B cell (primary cell): ENCODE measurements around the gene PANK1. TPM values are rescaled to one million over a fixed set of nuclear protein-coding genes. Genes with fewer than 3 reads are reported as not detected.
"Not testable (repeated sequence)": the region's sequence is repeated elsewhere in the genome, so short reads cannot be mapped to it uniquely, and the experiment has no call there.

ENCODE experiments used
- ATAC-seq: fragments of 200-7000 bp; cut with Tn5 transposase; one replicate; pipeline ENCODE4 v1.10.0; 2021; ENCODE audit warnings: low read depth, mild to moderate bottlenecking, moderate number of reproducible peaks, moderate library complexity
- CTCF ChIA-PET: fragments of 350-600 bp; sonication (Branson Sonifier 250); formaldehyde crosslinking; loops from one replicate; lab custom pipeline; 2021; ENCODE audit warnings: antibody characterized with exemption, inconsistent platforms; lab: Charles Lee
- POLR2A ChIA-PET: fragments of 350-600 bp; sonication (Branson Sonifier 250); formaldehyde crosslinking; loops from one replicate; lab custom pipeline; 2021; ENCODE audit warnings: antibody characterized with exemption; lab: Charles Lee
- DNase-seq: peaks from one replicate; pipeline ENCODE4 v3.0.0; 2013
- H2AFZ ChIP-seq: 2 replicates; pipeline ENCODE4 v1.6.1; 2012; ENCODE audit warnings: mild to moderate bottlenecking, low read depth, low read length; ENCODE audit not compliant: insufficient read depth, poor library complexity, severe bottlenecking
- H3K27ac ChIP-seq, 2 donors: 1 replicate in 1 of 2; 2 replicates in 1 of 2; pipeline ENCODE4 v1.5.1; 2012 to 2013; ENCODE audit warnings: low read length in 2 of 2, mild to moderate bottlenecking in 2 of 2, moderate library complexity in 1 of 2
- H3K27me3 ChIP-seq, 4 experiments: fragments of 200-600 bp in 1 of 4; sonication (generic) in 1 of 4; replicated peaks in 1 of 4; 1 replicate in 2 of 4; 2 replicates in 2 of 4; pipeline versions ENCODE4 v1.6.1 to v1.7.0; 2013 to 2016; ENCODE audit warnings: low read length in 3 of 4, mild to moderate bottlenecking in 2 of 4, mixed read lengths in 1 of 4, moderate library complexity in 1 of 4; ENCODE audit not compliant: insufficient read depth in 4 of 4, control insufficient read depth in 3 of 4; ENCODE audit errors: control extremely low read depth in 1 of 4
- H3K36me3 ChIP-seq, 2 experiments: replicated peaks in 1 of 2; 1 replicate in 1 of 2; 2 replicates in 1 of 2; pipeline versions ENCODE4 v1.6.1 to v1.7.1; 2013; ENCODE audit warnings: low read length in 1 of 2; ENCODE audit not compliant: insufficient read depth in 2 of 2, control insufficient read depth in 1 of 2; ENCODE audit errors: control extremely low read depth in 1 of 2, extremely low read depth in 1 of 2
- H3K4me1 ChIP-seq, 2 donors: fragments of 200-600 bp in 1 of 2; sonication (generic) in 1 of 2; 1 replicate in 1 of 2; 2 replicates in 1 of 2; pipeline versions ENCODE4 v1.5.1 to v1.6.1; 2013 to 2017; ENCODE audit warnings: low read length in 2 of 2; ENCODE audit not compliant: control insufficient read depth in 2 of 2, insufficient read depth in 2 of 2
- H3K4me2 ChIP-seq: replicated peaks from 2 replicates; pipeline ENCODE3; 2012; ENCODE audit warnings: mild to moderate bottlenecking, low read depth, low read length; ENCODE audit not compliant: poor library complexity, severe bottlenecking
- H3K4me3 ChIP-seq, 5 experiments: fragments of 200-600 bp in 1 of 5; sonication (generic) in 1 of 5; 1 replicate in 3 of 5; 2 replicates in 2 of 5; pipeline versions ENCODE4 v1.5.1 to v1.7.0; 2011 to 2016; ENCODE audit warnings: low read length in 4 of 5, mild to moderate bottlenecking in 4 of 5, low read depth in 2 of 5, control low read depth in 1 of 5, moderate library complexity in 1 of 5; ENCODE audit not compliant: insufficient read depth in 1 of 5; ENCODE audit errors: control extremely low read depth in 1 of 5, extremely low read depth in 1 of 5
- H3K79me2 ChIP-seq: fragments of 200-600 bp; sonication (generic); one replicate; pipeline ENCODE4 v1.6.0; 2016; ENCODE audit warnings: low read length; ENCODE audit not compliant: control insufficient read depth, insufficient read depth
- H3K9ac ChIP-seq: fragments of 200-600 bp; sonication (generic); 2 replicates; pipeline ENCODE4 v1.6.1; 2017; ENCODE audit warnings: mild to moderate bottlenecking, low read length, moderate library complexity
- H3K9me3 ChIP-seq, 3 donors: one replicate each; pipeline versions ENCODE4 v1.6.1 to v1.7.1; 2013; ENCODE audit warnings: low read length in 2 of 3; ENCODE audit not compliant: control insufficient read depth in 2 of 3, insufficient read depth in 1 of 3; ENCODE audit errors: control extremely low read depth in 1 of 3
- H4K20me1 ChIP-seq: 2 replicates; pipeline ENCODE4 v1.6.0; 2012; ENCODE audit warnings: mild to moderate bottlenecking, low read length; ENCODE audit not compliant: insufficient read depth, control insufficient read depth, poor library complexity, severe bottlenecking
- H3K27ac Mint-ChIP-seq: one replicate; pipeline ENCODE4 v1.8.0; 2021; ENCODE audit warnings: mixed read lengths
- H3K27me3 Mint-ChIP-seq: one replicate; pipeline ENCODE4 v1.8.0; 2021; ENCODE audit warnings: mixed read lengths
- H3K4me1 Mint-ChIP-seq: one replicate; pipeline ENCODE4 v1.8.0; 2021; ENCODE audit warnings: mixed read lengths
- H3K4me3 Mint-ChIP-seq: one replicate; pipeline ENCODE4 v1.8.0; 2021; ENCODE audit warnings: mixed read lengths
- H3K9me3 Mint-ChIP-seq: one replicate; pipeline ENCODE4 v1.8.0; 2022; ENCODE audit warnings: mixed read lengths; ENCODE audit not compliant: insufficient read depth
- CTCF ChIP-seq: fragments of 200-600 bp; IDR thresholded peaks from one replicate; pipeline ENCODE4 v1.8.0; 2022; ENCODE audit warnings: antibody characterized with exemption, mild to moderate bottlenecking
- EZH2 ChIP-seq: IDR thresholded peaks from 2 replicates; pipeline ENCODE4 v1.6.1; 2012; ENCODE audit warnings: borderline replicate concordance, low read depth, mild to moderate bottlenecking, moderate library complexity, low read length; ENCODE audit not compliant: insufficient read depth, poor library complexity, severe bottlenecking
- WGBS: methylation state at CpG from one replicate; pipeline ENCODE4 v1.1.5; 2013; ENCODE audit warnings: missing lambda C conversion rate; ENCODE audit not compliant: insufficient coverage; 5-methylcytosine and 5-hydroxymethylcytosine counted together
- intact Hi-C: fragments of 100-400 bp; cut with micrococcal nuclease; formaldehyde crosslinking; loops from one replicate; pipeline ENCODE4 v1.10.0; 2022
- polyA plus RNA-seq: library from polyadenylated mRNA; depleted of rRNA; stranded (reverse); fragments of >200 nt; gene quantifications from 2 replicates; pipeline ENCODE4 v1.2.3, GENCODE V29; 2012
- total RNA-seq, 2 donors: library from RNA; stranded (reverse); fragments of 120-200 nt in 1 of 2; gene quantifications; 1 replicate in 1 of 2; 2 replicates in 1 of 2; pipeline versions ENCODE4 v1.2.3 to v1.2.4, GENCODE V29; 2013 to 2022

The PANK1 gene
- total and polyA plus RNA-seq, 2 donors (not counting 1 experiment from before 2014, with no cell fraction given) = 0.31 to 2.9 TPM

- H3K4me1 Mint-ChIP-seq = peaks cover 3% of the 10 kb centered on the region
- ATAC-seq (no peak), DNase-seq (no peak)
- no peak overlapping the region for H3K4me3 Mint-ChIP-seq
- Histone ChIP-seq H3K27ac (no peak overlapping the region), H3K79me2 (no peaks in the 10 kb centered on the region), H4K20me1 (no peaks in the 10 kb centered on the region), H3K4me3 (no peak overlapping the region), H3K27me3 (no peaks in the 10 kb centered on the region), H3K36me3 (no peaks in the 10 kb centered on the region), H3K4me2 (no peak overlapping the region), H2AFZ (no peak overlapping the region), H3K4me1 (no peaks in the 10 kb centered on the region), H3K9ac (no peak overlapping the region), H3K9me3 (peaks cover 2 to 26% (median 18%) of the 10 kb centered on the region in 3 donors)
- intact Hi-C loops = no loop called here
- no peaks in the 10 kb centered on the region for H3K27me3 Mint-ChIP-seq
- peaks cover 7% of the 10 kb centered on the region for H3K9me3 Mint-ChIP-seq
- CTCF ChIA-PET = no interaction called here
- POLR2A ChIA-PET = no interaction called here
- WGBS = no CpG with 5 or more reads among the region's 3 CpGs
- TF ChIP-seq CTCF = no peak
- no peak for TF ChIP-seq EZH2
- no peak overlapping the region for H3K27ac Mint-ChIP-seq
Observed at GRCh38 chr10:89621438-89621837, 23.6 kb downstream of the PANK1 start.

- H3K27ac ChIP-seq, H3K9ac ChIP-seq, DNase-seq, H3K27me3 Mint-ChIP-seq, intact Hi-C loops, H3K4me1 ChIP-seq, H3K9me3 Mint-ChIP-seq, H3K4me1 Mint-ChIP-seq, H3K27ac Mint-ChIP-seq, H3K4me3 Mint-ChIP-seq, H4K20me1 ChIP-seq, POLR2A ChIA-PET, H3K79me2 ChIP-seq, H3K36me3 ChIP-seq, H2AFZ ChIP-seq, ATAC-seq, H3K4me3 ChIP-seq, CTCF ChIA-PET, H3K4me2 ChIP-seq, H3K27me3 ChIP-seq: not testable (repeated sequence)
- WGBS = 80% methylated on average over 6 of the region's 6 CpGs
- H3K9me3 ChIP-seq = peaks cover 2 to 26% (median 18%) of the 10 kb centered on the region in 3 donors
Observed at GRCh38 chr10:89620296-89620695, 24.7 kb downstream of the PANK1 start.
